Erythroblast (primary cell): Measurements from ENCODE around the gene OR9Q2.

Source experiments
- GATA1 ChIP-seq: IDR thresholded peaks from 2 replicates; pipeline ENCODE4 v1.6.1; 2011; ENCODE audit warnings: low read depth, mild to moderate bottlenecking, control low read depth, low read length, moderate library complexity
- POLR2A ChIP-seq: IDR thresholded peaks from 2 replicates; pipeline ENCODE4 v1.6.1; 2011; ENCODE audit warnings: mild to moderate bottlenecking, low read length

DNA sequence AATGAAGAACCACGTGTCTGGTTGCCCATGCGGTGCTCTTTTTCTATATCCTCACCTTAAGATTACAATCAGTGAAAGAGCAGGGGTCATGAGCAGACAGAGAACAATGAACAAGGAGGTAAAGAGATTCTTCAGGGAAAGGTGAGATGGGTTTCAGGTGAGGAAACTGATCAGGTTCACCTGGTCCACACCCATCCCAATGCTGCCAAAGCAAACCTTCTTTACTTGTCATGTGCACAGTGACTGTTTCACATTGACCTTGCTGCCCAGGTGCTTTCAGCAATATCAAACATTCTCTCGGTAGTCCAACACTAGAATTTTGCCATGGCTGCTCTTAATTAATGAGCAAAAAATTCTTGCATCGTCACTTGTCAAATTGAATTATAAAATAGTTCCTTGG, 24.5 kb upstream of the OR9Q2 start:
- TF ChIP-seq POLR2A (no peak), GATA1 (no peak)
